DOHH2 (cell line): ENCODE data around the gene PTPRN2.
"Not testable (repeated sequence)": the region's sequence is repeated elsewhere in the genome, so short reads cannot be mapped to it uniquely, and the experiment has no call there.

Experiments
- H3F3A ChIP-seq: fragments of 200-600 bp; sonication (generic), shearing (Covaris generic); 2 replicates; pipeline ENCODE4 v1.6.0; 2016; ENCODE audit warnings: antibody characterized with exemption, mild to moderate bottlenecking; ENCODE audit not compliant: control insufficient read depth, insufficient read depth
- H3K27ac ChIP-seq: fragments of 200-600 bp; sonication (generic); 2 replicates; pipeline ENCODE4 v1.5.1; 2014; ENCODE audit warnings: low read depth, mild to moderate bottlenecking, low read length, moderate library complexity
- H3K27me3 ChIP-seq: fragments of 200-600 bp; sonication (generic); 2 replicates; pipeline ENCODE4 v1.6.1; 2014; ENCODE audit warnings: mild to moderate bottlenecking, low read length, mixed read lengths; ENCODE audit not compliant: control insufficient read depth
- H3K36me3 ChIP-seq: fragments of 200-600 bp; sonication (generic); 2 replicates; pipeline ENCODE4 v1.6.1; 2014; ENCODE audit warnings: mild to moderate bottlenecking, low read length, moderate library complexity, mixed read lengths; ENCODE audit not compliant: control insufficient read depth
- H3K4me1 ChIP-seq: fragments of 200-600 bp; sonication (generic); 2 replicates; pipeline ENCODE4 v1.6.1; 2014; ENCODE audit warnings: mild to moderate bottlenecking, low read length, mixed read lengths; ENCODE audit not compliant: control insufficient read depth
- H3K4me2 ChIP-seq: fragments of 200-600 bp; sonication (generic); 2 replicates; pipeline ENCODE4 v1.6.0; 2014; ENCODE audit warnings: mild to moderate bottlenecking, low read length, moderate library complexity
- H3K4me3 ChIP-seq: fragments of 200-600 bp; sonication (generic); 2 replicates; pipeline ENCODE4 v1.5.1; 2014; ENCODE audit warnings: mild to moderate bottlenecking, low read length, mixed read lengths
- H3K79me2 ChIP-seq: fragments of 200-600 bp; sonication (generic); 2 replicates; pipeline ENCODE4 v1.6.1; 2014; ENCODE audit warnings: mild to moderate bottlenecking, low read length, mixed read lengths; ENCODE audit not compliant: control insufficient read depth
- H3K9me2 ChIP-seq: fragments of 200-600 bp; sonication (generic); replicated peaks from 2 replicates; pipeline ENCODE4 v1.6.1; 2014; ENCODE audit warnings: mild to moderate bottlenecking, low read length, mixed read lengths; ENCODE audit not compliant: control insufficient read depth
- H3K9me3 ChIP-seq: fragments of 200-600 bp; sonication (generic); 2 replicates; pipeline ENCODE4 v1.6.1; 2014; ENCODE audit warnings: antibody characterized with exemption, low read length, mixed read lengths; ENCODE audit not compliant: control insufficient read depth, insufficient read depth
- H4K20me1 ChIP-seq: fragments of 200-600 bp; sonication (generic); 2 replicates; pipeline ENCODE4 v1.6.0; 2014; ENCODE audit warnings: low read depth, mild to moderate bottlenecking, antibody characterized with exemption, low read length, moderate library complexity; ENCODE audit not compliant: control insufficient read depth, insufficient read depth
- CTCF ChIP-seq: fragments of 200-600 bp; sonication (generic); IDR thresholded peaks from one replicate; pipeline ENCODE4 v1.5.1; 2014; ENCODE audit warnings: antibody characterized with exemption, mild to moderate bottlenecking, low read depth, low read length; ENCODE audit not compliant: poor library complexity, severe bottlenecking
- EZH2phosphoT487 ChIP-seq: fragments of 200-600 bp; sonication (generic); IDR thresholded peaks from 2 replicates; pipeline ENCODE4 v1.6.1; 2017; ENCODE audit warnings: borderline replicate concordance, mild to moderate bottlenecking, antibody characterized with exemption, low read length, moderate library complexity, mixed read lengths

PTPRN2 gene

GRCh38 chr7:158204453-158204852, 383.2 kb downstream of the PTPRN2 start:
- H3K4me3 ChIP-seq: no peak overlapping the region
- no peak overlapping the region for H3K4me2 ChIP-seq
- no peaks in the 10 kb centered on the region for H3K36me3 ChIP-seq
- no peaks in the 10 kb centered on the region for H3K27me3 ChIP-seq
- H3K9me2 ChIP-seq: no peaks in the 10 kb centered on the region
- H3K27ac ChIP-seq: no peak overlapping the region
- no peaks in the 10 kb centered on the region for H4K20me1 ChIP-seq
- no peaks in the 10 kb centered on the region for H3K4me1 ChIP-seq
- H3K79me2 ChIP-seq: no peaks in the 10 kb centered on the region
- H3F3A ChIP-seq: no peaks in the 10 kb centered on the region
- TF ChIP-seq EZH2phosphoT487 (no peak), CTCF (no peak)
- peaks cover 3% of the 10 kb centered on the region; the same call in 1 of the 2 replicates for H3K9me3 ChIP-seq

GRCh38 chr7:158203948-158204347, 383.7 kb downstream of the PTPRN2 start:
- not testable (repeated sequence) for H4K20me1 ChIP-seq, H3F3A ChIP-seq, H3K27ac ChIP-seq, H3K4me2 ChIP-seq, H3K4me1 ChIP-seq, H3K9me3 ChIP-seq, H3K27me3 ChIP-seq, H3K9me2 ChIP-seq, H3K36me3 ChIP-seq, H3K79me2 ChIP-seq, H3K4me3 ChIP-seq

- H4K20me1 ChIP-seq: no peaks in the 10 kb centered on the region
- H3F3A ChIP-seq: no peaks in the 10 kb centered on the region
- H3K36me3 ChIP-seq: no peaks in the 10 kb centered on the region
- no peak overlapping the region for H3K27ac ChIP-seq
- H3K4me1 ChIP-seq: no peaks in the 10 kb centered on the region
- no peak overlapping the region for H3K4me2 ChIP-seq
- H3K27me3 ChIP-seq: no peaks in the 10 kb centered on the region
- H3K4me3 ChIP-seq: no peak overlapping the region
- no peaks in the 10 kb centered on the region for H3K79me2 ChIP-seq
- TF ChIP-seq CTCF: no peak
- no peak for TF ChIP-seq EZH2phosphoT487
- no peaks in the 10 kb centered on the region for H3K9me2 ChIP-seq
- H3K9me3 ChIP-seq: peaks cover 69% of the 10 kb centered on the region
These were observed 393.2 kb downstream of the PTPRN2 start for GRCh38 chr7:158194365-158194900.

GRCh38 chr7:158193446-158193845, 394.2 kb downstream of the PTPRN2 start:
- no peak overlapping the region for H3K27ac ChIP-seq
- H3K27me3 ChIP-seq: no peaks in the 10 kb centered on the region
- no peaks in the 10 kb centered on the region for H3F3A ChIP-seq
- H3K4me3 ChIP-seq: no peak overlapping the region
- H3K79me2 ChIP-seq: no peaks in the 10 kb centered on the region
- H3K4me1 ChIP-seq: no peaks in the 10 kb centered on the region
- TF ChIP-seq CTCF: no peak
- TF ChIP-seq EZH2phosphoT487: no peak
- no peak overlapping the region for H3K4me2 ChIP-seq
- no peaks in the 10 kb centered on the region for H4K20me1 ChIP-seq
- no peaks in the 10 kb centered on the region for H3K9me2 ChIP-seq
- H3K36me3 ChIP-seq: no peaks in the 10 kb centered on the region
- peaks cover 79% of the 10 kb centered on the region for H3K9me3 ChIP-seq
